Lower leg skin (tissue), 4 donors: ENCODE data around the gene DIP2A. TPM values are rescaled to one million over a fixed set of nuclear protein-coding genes. Genes with fewer than 3 reads are reported as not detected.

ENCODE experiments used
- DNase-seq, 2 donors: peaks; one replicate each; pipeline ENCODE4 v3.0.0-alpha.2; 2019; ENCODE audit warnings: low spot score in 2 of 2
- H3K4me3 ChIP-seq: fragments of 200-600 bp; sonication (generic); 2 replicates; pipeline ENCODE4 v1.5.1; 2017; ENCODE audit warnings: mild to moderate bottlenecking, low read depth; ENCODE audit not compliant: poor library complexity, severe bottlenecking
- POLR2A ChIP-seq, 2 donors: fragments of 450-650 bp; IDR thresholded peaks; one replicate each; pipeline ENCODE4 v1.6.1; 2016 to 2017; ENCODE audit warnings: antibody characterized with exemption in 2 of 2, mild to moderate bottlenecking in 1 of 2, moderate library complexity in 1 of 2
- WGBS, 2 donors: methylation state at CpG; one replicate each; pipeline ENCODE4 v1.1.5; 2018; 5-methylcytosine and 5-hydroxymethylcytosine counted together
- intact Hi-C: fragments of 100-400 bp; cut with DNase I; formaldehyde crosslinking; loops from one replicate; pipeline ENCODE4 v1.15.0; 2023; ENCODE audit warnings: low total_unique reads
- total RNA-seq, 4 donors: library from RNA; depleted of rRNA; stranded (reverse); fragments of >200 nt; gene quantifications; one replicate each; pipeline ENCODE4 v1.1.0, GENCODE V29; 2016
- TF ChIP-seq, protein P1 (sequence below), 3 donors: fragments of 450-650 bp; IDR thresholded peaks; one replicate each; pipeline ENCODE4 v1.5.1; 2016; ENCODE audit warnings: antibody characterized with exemption in 3 of 3, mild to moderate bottlenecking in 3 of 3, moderate library complexity in 2 of 3

Gene DIP2A
- total RNA-seq, 4 donors from 2014 or later = 37.3 to 77.8 (median 38.5) TPM

DNA sequence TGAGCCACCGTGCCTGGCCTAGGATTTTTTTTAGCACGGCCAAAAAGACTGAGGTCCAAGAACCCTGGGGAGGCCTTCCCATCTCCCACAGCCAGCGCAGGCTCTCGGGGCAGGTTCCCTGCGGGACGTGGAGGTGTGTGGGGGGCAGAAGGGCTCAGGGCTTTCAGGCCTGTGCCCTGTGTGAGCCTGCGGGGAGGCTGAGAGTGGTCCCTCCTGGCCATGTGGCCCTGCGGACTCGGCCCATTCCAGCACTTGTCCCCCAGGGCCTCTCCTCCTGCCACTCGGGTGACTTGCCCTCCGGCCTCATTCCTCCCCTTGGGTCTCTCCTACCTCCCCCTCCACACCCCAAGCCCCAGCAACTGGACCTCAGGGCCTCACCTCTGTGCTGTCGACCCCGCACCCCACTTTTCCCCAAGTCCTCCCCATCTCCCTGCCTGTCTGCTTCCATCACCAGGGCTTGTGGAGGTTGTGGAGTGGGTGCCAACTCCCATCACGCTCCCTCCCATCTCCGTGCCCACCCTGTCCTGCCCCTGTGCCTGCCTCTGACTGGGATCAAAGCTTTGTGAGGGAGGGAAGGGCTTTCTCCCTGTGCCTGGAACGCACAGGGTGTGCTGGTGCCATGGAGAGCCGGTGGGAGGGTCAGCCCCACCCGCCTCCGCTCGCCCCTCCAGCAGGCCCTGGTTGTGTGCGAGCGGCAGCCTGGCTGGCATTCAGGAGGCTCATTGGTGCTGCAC, 32.2 kb upstream of the DIP2A start:
- DNase-seq = no peak
- WGBS, 2 donors = 91 to 92% methylated on average over 22 of the region's 22 CpGs
- H3K4me3 ChIP-seq = no peak overlapping the region
- TF ChIP-seq, protein P1, sequence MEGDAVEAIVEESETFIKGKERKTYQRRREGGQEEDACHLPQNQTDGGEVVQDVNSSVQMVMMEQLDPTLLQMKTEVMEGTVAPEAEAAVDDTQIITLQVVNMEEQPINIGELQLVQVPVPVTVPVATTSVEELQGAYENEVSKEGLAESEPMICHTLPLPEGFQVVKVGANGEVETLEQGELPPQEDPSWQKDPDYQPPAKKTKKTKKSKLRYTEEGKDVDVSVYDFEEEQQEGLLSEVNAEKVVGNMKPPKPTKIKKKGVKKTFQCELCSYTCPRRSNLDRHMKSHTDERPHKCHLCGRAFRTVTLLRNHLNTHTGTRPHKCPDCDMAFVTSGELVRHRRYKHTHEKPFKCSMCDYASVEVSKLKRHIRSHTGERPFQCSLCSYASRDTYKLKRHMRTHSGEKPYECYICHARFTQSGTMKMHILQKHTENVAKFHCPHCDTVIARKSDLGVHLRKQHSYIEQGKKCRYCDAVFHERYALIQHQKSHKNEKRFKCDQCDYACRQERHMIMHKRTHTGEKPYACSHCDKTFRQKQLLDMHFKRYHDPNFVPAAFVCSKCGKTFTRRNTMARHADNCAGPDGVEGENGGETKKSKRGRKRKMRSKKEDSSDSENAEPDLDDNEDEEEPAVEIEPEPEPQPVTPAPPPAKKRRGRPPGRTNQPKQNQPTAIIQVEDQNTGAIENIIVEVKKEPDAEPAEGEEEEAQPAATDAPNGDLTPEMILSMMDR (IDR thresholded peaks at IDR 0.05) = no peak
- TF ChIP-seq POLR2A (IDR thresholded peaks at IDR 0.05) = no peak
- intact Hi-C loops = no loop called here

DNA sequence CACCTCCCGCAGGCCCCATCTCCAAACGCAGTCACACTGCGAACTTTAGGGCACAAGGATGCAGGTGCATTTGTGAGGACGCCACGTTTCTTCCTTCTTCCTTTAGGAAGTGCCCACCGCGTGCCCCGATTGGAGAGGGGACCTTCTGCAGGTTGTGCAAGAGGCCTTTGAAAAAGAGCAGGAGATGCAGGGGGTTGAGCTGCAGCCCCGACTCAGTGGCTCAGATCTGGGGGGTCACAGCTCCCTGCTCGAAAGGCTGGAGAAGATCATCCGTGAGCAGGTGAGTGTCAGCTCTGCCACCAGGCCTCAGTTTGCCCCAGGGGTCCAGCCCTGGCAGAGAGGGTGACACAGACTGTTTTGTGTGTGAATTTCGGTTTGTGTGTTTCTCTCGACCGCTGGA, 31.2 kb upstream of the DIP2A start:
- TF ChIP-seq, protein P1 (IDR thresholded peaks at IDR 0.05) = no peak
- TF ChIP-seq POLR2A (IDR thresholded peaks at IDR 0.05) = no peak
- 93 to 97% methylated on average over 14 of the region's 14 CpGs for WGBS, 2 donors
- H3K4me3 ChIP-seq = no peak overlapping the region
- intact Hi-C loops = no loop called here
- no peak for DNase-seq

DNA sequence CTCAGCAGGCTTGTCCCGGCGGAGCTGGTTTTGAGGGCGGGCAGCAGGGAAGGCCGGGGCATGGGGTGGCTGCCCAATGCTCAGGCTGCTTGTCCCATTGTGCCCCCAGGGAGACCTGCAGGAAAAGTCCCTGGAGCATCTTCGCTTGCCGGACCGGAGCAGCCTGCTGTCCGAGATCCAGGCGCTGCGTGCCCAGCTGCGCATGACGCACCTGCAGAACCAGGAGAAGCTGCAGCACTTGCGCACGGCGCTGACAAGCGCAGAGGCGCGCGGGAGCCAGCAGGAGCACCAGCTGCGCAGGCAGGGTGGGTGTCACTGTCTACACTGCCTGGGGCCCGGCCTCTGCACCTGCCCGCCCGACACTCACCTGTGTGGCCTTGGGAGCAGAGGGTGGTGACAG, 30.4 kb upstream of the DIP2A start:
- TF ChIP-seq, protein P1 (IDR thresholded peaks at IDR 0.05) = no peak
- no peak for TF ChIP-seq POLR2A (IDR thresholded peaks at IDR 0.05)
- no peak overlapping the region for H3K4me3 ChIP-seq
- intact Hi-C loops = no loop called here
- WGBS, 2 donors = 97 to 99% methylated on average over 18 to 23 of the region's 23 CpGs
- DNase-seq = no peak

DNA sequence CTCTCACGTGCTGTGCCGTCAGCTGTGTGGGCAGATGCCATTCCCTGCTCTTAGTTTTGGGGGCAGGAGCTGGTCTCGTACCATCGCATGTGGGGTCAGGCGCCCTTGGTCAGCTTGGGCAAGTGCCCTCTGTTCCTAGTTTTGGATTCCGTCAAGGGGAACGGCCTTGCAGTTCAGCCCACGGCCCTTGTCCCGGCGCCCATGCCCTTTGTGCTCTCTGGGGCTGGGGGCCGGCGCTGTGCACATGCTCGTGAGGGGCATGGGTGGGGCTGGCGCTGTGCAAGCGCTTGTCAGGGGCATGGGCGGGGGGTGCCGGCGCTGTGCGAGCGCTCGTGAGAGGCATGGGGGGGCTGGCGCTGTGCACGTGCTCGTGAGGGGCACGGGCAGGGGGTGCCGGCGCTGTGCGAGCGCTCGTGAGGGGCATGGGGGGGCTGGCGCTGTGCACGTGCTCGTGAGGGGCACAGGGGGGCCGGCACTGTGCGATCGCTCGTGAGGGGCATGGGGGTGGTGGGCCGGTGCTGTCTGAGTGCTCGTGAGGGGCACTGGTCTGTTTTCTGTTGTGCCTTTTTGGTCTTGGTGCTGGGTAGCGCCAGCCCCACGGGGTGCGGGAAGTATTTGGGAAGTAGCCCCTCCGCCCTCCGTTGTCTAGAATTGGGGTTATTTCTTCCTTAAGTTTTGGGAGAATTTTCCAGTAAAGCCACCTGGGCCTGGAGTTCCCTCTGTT, 29.5 kb upstream of the DIP2A start:
- TF ChIP-seq, protein P1 (IDR thresholded peaks at IDR 0.05) = no peak
- no peak for TF ChIP-seq POLR2A (IDR thresholded peaks at IDR 0.05)
- WGBS, 2 donors = 95% methylated on average over 43 to 44 of the region's 44 CpGs
- H3K4me3 ChIP-seq = no peak overlapping the region
- DNase-seq = no peak
- intact Hi-C loops = no loop called here

DNA sequence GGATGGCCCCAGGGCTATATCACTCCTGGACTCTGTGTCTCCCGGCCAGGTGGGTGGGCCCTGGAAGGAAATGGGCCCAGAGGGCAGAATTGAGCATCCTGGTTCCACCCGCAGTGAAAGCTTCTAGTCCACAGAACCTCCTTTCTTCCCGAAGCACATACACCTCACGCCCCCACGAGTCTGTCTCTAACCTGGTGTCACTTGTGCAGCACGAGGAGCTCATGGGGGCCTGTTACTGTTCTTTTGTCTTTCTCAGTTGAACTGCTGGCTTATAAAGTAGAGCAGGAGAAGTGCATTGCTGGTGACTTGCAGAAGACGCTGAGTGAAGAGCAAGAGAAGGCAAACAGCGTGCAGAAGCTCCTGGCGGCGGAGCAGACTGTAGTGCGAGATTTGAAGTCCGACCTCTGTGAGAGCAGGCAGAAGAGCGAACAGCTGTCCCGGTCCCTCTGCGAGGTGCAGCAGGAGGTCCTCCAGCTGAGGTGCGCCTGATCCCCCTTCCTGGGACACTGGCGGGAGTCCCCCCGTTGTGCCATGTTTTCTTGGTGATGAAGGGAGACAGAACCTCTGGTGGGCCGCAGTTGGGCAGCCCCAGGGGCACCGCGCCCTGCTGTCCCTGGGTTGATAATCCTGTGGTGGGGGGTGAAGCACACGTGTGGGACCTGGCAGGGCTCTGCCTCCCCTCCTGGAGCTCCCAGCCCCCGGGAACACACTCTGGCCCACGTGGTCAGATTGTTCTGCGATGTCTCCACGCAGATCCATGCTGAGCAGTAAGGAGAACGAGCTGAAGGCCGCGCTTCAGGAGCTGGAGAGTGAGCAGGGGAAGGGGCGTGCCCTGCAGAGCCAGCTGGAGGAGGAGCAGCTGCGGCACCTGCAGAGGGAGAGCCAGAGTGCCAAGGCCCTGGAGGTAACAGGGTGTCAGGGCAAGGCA, 28.7 kb upstream of the DIP2A start:
- WGBS, 2 donors = 86 to 88% methylated on average over 24 to 28 of the region's 31 CpGs
- TF ChIP-seq, protein P1 (IDR thresholded peaks at IDR 0.05) = no peak
- TF ChIP-seq POLR2A (IDR thresholded peaks at IDR 0.05) = no peak
- intact Hi-C loops = no loop called here
- DNase-seq = no peak
- no peak overlapping the region for H3K4me3 ChIP-seq
